K562 (cell line): ENCODE results near the gene SNCB. TPM values are rescaled to one million over a fixed set of nuclear protein-coding genes. Genes with fewer than 3 reads are reported as not detected.

Experiments used
- CBFA2T3 ChIP-seq: fragments of 450-650 bp; IDR thresholded peaks from 2 replicates; pipeline ENCODE4 v1.6.1; 2017
- ETS2 ChIP-seq: IDR thresholded peaks from 2 replicates; pipeline ENCODE4 v1.6.1; 2016; ENCODE audit warnings: borderline replicate concordance, missing genetic modification characterization, mild to moderate bottlenecking, moderate library complexity, missing compliant biosample characterization; ENCODE audit not compliant: poor library complexity, severe bottlenecking
- HNRNPL ChIP-seq: fragments of 200-400 bp; formaldehyde crosslinking; IDR thresholded peaks from 2 replicates; pipeline ENCODE4 v1.6.1; 2017; ENCODE audit warnings: low read depth, mild to moderate bottlenecking, low read length
- MTA1 ChIP-seq: fragments of 450-650 bp; IDR thresholded peaks from 2 replicates; pipeline ENCODE4 v1.6.1; 2017; ENCODE audit warnings: borderline replicate concordance
- MYNN ChIP-seq, 2 experiments: sonication (generic); formaldehyde crosslinking in 1 of 2; IDR thresholded peaks; 2 replicates each; pipeline versions ENCODE4 v1.5.0 to v1.6.1; 2016 to 2020; ENCODE audit warnings: antibody characterized with exemption in 1 of 2, missing genetic modification reagents in 1 of 2
- SP2 ChIP-seq: IDR thresholded peaks from 2 replicates; pipeline ENCODE4 v1.6.1; 2011; ENCODE audit warnings: mild to moderate bottlenecking, low read depth, low read length, moderate library complexity; ENCODE audit not compliant: poor library complexity, severe bottlenecking; ENCODE audit errors: extremely low read depth
- ZC3H8 ChIP-seq: fragments of 450-650 bp; IDR thresholded peaks from 2 replicates; pipeline ENCODE4 v1.6.1; 2017
- ZNF140 ChIP-seq: fragments of 250-450 bp; sonication (Bioruptor Pico); IDR thresholded peaks from 2 replicates; pipeline ENCODE4 v1.8.0; 2021; ENCODE audit warnings: moderate library complexity, mild to moderate bottlenecking, inconsistent platforms
- ZNF174 ChIP-seq: fragments of 250-450 bp; sonication (Bioruptor Pico); IDR thresholded peaks from 2 replicates; pipeline ENCODE4 v1.4.0; 2020; ENCODE audit warnings: mild to moderate bottlenecking
- polyA plus RNA-seq, 8 experiments: library from polyadenylated mRNA; depleted of rRNA in 4 of 8; stranded (reverse) in 5 of 8; unstranded in 3 of 8; fragments of >200 nt; fragmentation: Nextera tagmentation in 2 of 8; fragmentation: Illumina TruSeq in 1 of 8; extraction: Ambion mirVana in 2 of 8; extraction: Trizol in 1 of 8; gene quantifications; 2 replicates each; pipeline versions ENCODE4 v1.2.1 to v1.2.3, GENCODE V29; 2011 to 2014; ENCODE audit warnings: inconsistent platforms in 1 of 8, missing spikeins in 1 of 8
- total RNA-seq, 7 experiments: library from RNA; depleted of rRNA in 6 of 7; stranded (reverse); fragments of >200 nt in 6 of 7; fragmentation: Illumina TruSeq in 2 of 7; extraction: Trizol in 2 of 7; gene quantifications; 2 replicates each; pipeline versions ENCODE4 v1.2.1 to v1.2.3, GENCODE V29; 2011 to 2021; ENCODE audit warnings: low replicate concordance in 1 of 7
- TF ChIP-seq, protein P1 (sequence below): fragments of 450-650 bp; IDR thresholded peaks from 2 replicates; pipeline ENCODE4 v1.6.1; 2016
- TF ChIP-seq, protein P2 (sequence below): sonication (generic); formaldehyde crosslinking; IDR thresholded peaks from 2 replicates; pipeline ENCODE4 v1.8.0; 2022; ENCODE audit warnings: mild to moderate bottlenecking, missing genetic modification reagents, borderline replicate concordance
- TF ChIP-seq, protein P3 (sequence below): sonication (generic); formaldehyde crosslinking; IDR thresholded peaks from 2 replicates; pipeline ENCODE4 v1.8.1; 2023; ENCODE audit warnings: mild to moderate bottlenecking, missing genetic modification reagents
- TF ChIP-seq, protein P4 (sequence below): fragments of 450-650 bp; formaldehyde crosslinking; IDR thresholded peaks from 2 replicates; pipeline ENCODE4 v1.4.0; 2020; ENCODE audit warnings: mild to moderate bottlenecking, moderate library complexity
- TF ChIP-seq, protein P5 (sequence below): fragments of 450-650 bp; formaldehyde crosslinking; IDR thresholded peaks from 2 replicates; pipeline ENCODE4 v1.4.0; 2022; ENCODE audit warnings: missing genetic modification characterization
- TF ChIP-seq, protein P6 (sequence below): IDR thresholded peaks from 2 replicates; pipeline ENCODE4 v1.6.1; 2011; ENCODE audit warnings: borderline replicate concordance, low read depth, mild to moderate bottlenecking, moderate library complexity, low read length; ENCODE audit not compliant: insufficient read depth, poor library complexity, severe bottlenecking

Gene SNCB
- total and polyA plus RNA-seq, 9 of the 15 experiments (the other 6 are each of a cell fraction or from before 2014, with no cell fraction given) = not detected

DNA sequence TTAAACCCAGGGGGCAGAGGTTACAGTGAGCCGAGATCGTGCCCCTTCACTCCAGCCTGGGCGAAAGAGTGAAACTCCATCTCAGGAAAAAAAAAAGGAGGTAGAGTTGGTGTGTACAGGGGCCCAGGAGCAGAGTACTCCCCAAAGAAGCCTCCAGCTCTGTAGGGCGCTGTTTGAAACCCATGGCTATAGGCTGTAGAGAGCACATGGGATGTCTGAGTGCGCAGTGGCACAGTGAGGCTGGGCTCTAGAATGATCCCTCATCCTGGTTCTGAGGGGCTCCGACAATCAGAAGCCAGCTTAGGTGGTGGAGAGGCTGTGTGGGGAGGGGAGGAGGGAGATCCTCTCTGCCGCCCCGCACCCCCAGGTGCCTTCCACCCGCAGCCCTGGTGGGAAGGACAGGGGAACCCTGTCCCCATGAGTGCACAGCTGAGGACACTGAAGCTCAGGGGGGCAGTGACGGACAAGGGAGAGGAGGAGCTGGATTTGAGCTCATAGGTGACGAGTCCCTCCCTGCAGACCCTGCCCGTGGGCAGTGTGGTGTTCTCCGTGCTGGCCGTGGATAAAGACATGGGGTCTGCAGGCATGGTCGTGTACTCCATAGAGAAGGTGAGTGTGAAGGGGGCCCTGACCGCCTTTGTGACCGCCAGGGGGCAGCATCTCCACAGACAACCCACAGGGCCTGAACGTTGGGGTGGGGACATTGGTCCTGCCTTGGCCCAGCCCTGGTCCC is 56.6 kb downstream of the SNCB start (continued):
- TF ChIP-seq ETS2 (tag) (no peak), ZNF174 (CRISPR knock-in tag) (no peak), HNRNPL (no peak), MYNN (IDR thresholded peaks at IDR 0.05) (0 out of 2 replicates have a peak, but pooled peaks have one; percentile 14), MYNN (CRISPR knock-in tag; IDR thresholded peaks at IDR 0.05) (no peak), MTA1 (no peak), ZC3H8 (no peak), CBFA2T3 (no peak), SP2 (no peak), ZNF140 (CRISPR knock-in tag) (no peak)
- TF ChIP-seq, protein P1, sequence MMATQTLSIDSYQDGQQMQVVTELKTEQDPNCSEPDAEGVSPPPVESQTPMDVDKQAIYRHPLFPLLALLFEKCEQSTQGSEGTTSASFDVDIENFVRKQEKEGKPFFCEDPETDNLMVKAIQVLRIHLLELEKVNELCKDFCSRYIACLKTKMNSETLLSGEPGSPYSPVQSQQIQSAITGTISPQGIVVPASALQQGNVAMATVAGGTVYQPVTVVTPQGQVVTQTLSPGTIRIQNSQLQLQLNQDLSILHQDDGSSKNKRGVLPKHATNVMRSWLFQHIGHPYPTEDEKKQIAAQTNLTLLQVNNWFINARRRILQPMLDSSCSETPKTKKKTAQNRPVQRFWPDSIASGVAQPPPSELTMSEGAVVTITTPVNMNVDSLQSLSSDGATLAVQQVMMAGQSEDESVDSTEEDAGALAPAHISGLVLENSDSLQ = no peak
- TF ChIP-seq, protein P2, sequence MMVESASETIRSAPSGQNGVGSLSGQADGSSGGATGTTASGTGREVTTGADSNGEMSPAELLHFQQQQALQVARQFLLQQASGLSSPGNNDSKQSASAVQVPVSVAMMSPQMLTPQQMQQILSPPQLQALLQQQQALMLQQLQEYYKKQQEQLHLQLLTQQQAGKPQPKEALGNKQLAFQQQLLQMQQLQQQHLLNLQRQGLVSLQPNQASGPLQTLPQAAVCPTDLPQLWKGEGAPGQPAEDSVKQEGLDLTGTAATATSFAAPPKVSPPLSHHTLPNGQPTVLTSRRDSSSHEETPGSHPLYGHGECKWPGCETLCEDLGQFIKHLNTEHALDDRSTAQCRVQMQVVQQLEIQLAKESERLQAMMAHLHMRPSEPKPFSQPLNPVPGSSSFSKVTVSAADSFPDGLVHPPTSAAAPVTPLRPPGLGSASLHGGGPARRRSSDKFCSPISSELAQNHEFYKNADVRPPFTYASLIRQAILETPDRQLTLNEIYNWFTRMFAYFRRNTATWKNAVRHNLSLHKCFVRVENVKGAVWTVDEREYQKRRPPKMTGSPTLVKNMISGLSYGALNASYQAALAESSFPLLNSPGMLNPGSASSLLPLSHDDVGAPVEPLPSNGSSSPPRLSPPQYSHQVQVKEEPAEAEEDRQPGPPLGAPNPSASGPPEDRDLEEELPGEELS = no peak
- TF ChIP-seq, protein P3, sequence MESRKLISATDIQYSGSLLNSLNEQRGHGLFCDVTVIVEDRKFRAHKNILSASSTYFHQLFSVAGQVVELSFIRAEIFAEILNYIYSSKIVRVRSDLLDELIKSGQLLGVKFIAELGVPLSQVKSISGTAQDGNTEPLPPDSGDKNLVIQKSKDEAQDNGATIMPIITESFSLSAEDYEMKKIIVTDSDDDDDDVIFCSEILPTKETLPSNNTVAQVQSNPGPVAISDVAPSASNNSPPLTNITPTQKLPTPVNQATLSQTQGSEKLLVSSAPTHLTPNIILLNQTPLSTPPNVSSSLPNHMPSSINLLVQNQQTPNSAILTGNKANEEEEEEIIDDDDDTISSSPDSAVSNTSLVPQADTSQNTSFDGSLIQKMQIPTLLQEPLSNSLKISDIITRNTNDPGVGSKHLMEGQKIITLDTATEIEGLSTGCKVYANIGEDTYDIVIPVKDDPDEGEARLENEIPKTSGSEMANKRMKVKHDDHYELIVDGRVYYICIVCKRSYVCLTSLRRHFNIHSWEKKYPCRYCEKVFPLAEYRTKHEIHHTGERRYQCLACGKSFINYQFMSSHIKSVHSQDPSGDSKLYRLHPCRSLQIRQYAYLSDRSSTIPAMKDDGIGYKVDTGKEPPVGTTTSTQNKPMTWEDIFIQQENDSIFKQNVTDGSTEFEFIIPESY (CRISPR knock-in tag) = no peak
- TF ChIP-seq, protein P4, sequence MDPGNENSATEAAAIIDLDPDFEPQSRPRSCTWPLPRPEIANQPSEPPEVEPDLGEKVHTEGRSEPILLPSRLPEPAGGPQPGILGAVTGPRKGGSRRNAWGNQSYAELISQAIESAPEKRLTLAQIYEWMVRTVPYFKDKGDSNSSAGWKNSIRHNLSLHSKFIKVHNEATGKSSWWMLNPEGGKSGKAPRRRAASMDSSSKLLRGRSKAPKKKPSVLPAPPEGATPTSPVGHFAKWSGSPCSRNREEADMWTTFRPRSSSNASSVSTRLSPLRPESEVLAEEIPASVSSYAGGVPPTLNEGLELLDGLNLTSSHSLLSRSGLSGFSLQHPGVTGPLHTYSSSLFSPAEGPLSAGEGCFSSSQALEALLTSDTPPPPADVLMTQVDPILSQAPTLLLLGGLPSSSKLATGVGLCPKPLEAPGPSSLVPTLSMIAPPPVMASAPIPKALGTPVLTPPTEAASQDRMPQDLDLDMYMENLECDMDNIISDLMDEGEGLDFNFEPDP (CRISPR knock-in tag) = no peak
- TF ChIP-seq, protein P5, sequence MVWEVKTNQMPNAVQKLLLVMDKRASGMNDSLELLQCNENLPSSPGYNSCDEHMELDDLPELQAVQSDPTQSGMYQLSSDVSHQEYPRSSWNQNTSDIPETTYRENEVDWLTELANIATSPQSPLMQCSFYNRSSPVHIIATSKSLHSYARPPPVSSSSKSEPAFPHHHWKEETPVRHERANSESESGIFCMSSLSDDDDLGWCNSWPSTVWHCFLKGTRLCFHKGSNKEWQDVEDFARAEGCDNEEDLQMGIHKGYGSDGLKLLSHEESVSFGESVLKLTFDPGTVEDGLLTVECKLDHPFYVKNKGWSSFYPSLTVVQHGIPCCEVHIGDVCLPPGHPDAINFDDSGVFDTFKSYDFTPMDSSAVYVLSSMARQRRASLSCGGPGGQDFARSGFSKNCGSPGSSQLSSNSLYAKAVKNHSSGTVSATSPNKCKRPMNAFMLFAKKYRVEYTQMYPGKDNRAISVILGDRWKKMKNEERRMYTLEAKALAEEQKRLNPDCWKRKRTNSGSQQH (CRISPR knock-in tag) = no peak
- TF ChIP-seq, protein P6, sequence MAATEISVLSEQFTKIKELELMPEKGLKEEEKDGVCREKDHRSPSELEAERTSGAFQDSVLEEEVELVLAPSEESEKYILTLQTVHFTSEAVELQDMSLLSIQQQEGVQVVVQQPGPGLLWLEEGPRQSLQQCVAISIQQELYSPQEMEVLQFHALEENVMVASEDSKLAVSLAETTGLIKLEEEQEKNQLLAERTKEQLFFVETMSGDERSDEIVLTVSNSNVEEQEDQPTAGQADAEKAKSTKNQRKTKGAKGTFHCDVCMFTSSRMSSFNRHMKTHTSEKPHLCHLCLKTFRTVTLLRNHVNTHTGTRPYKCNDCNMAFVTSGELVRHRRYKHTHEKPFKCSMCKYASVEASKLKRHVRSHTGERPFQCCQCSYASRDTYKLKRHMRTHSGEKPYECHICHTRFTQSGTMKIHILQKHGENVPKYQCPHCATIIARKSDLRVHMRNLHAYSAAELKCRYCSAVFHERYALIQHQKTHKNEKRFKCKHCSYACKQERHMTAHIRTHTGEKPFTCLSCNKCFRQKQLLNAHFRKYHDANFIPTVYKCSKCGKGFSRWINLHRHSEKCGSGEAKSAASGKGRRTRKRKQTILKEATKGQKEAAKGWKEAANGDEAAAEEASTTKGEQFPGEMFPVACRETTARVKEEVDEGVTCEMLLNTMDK = peak; percentile 33
